GM19455 (cell line): ENCODE data around the gene SLC46A2.
A peak's percentile ranks its signal among the peaks of the same experiment; 100 is the strongest.

Experiments used
- ATAC-seq: cut with Tn5 transposase; IDR thresholded peaks from one replicate; pipeline ENCODE4 v1.9.1; 2021; ENCODE audit not compliant: unreplicated experiment

The SLC46A2 gene

DNA sequence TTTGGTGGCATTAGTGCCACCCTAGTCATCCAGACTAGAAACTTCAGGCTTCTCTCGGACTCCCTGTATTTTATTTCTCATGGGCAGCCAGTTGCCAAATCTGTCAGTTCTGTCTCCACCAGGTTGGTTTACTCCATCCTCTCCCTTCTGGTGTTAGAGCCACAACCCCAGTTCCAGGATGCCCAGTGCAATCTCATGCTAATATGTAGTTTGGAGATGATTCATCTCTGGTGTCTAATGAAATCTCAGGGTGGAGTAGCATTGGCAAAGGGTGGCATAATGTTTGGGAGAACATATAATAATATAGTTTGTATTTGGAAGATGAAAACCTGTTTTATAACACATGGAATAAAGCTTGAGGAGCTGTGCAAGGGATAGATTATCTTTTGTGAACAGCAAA lies 30.2 kb downstream of the SLC46A2 start:
- no peak for ATAC-seq

- peak; percentile 67 for ATAC-seq
Observed at GRCh38 chr9:112858625-112859147, 32.0 kb downstream of the SLC46A2 start.

- ATAC-seq, result no peak
Observed at GRCh38 chr9:112858005-112858404, 32.7 kb downstream of the SLC46A2 start.

GRCh38 chr9:112856843-112857242 lies 33.8 kb downstream of the SLC46A2 start:
- ATAC-seq, result no peak

GRCh38 chr9:112856200-112856599 lies 34.5 kb downstream of the SLC46A2 start:
- ATAC-seq, result no peak

GRCh38 chr9:112854657-112855056 lies 36.0 kb downstream of the SLC46A2 start:
- no peak for ATAC-seq

DNA sequence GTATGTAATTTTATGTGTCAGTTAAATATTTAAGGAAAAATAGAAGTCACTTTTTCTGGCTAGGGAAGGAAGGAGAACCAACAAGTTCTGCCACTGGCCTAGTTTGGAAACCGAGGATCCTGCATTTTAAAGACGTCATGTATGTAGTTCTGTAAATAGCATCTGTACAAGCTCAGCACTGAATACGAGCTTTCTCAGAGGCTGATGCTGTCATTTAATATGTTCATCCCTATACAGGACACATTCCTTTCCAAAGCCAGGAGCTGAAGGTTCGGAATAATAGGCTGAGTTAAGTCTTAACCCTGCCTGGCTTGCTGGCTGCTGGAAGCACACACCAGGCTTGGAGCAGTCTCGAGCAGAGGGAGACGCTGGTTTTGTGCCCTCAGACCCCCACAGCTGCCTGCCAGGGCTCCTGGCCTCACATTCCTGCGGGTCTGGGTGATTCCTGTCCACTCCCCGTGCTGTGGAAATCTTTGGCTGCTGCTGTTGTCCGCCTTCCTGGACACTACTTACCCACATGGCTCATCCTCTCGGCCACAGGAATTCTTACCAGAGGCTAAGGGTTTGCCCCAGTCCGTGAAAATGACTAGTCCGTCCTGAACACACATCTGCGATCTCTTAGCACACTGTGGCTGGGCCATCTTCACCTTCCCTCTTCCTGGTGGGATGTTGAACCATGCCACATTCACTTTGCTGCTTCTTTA lies 36.6 kb downstream of the SLC46A2 start:
- no peak for ATAC-seq

- no peak for ATAC-seq
Observed at GRCh38 chr9:112852741-112853504, 37.8 kb downstream of the SLC46A2 start.

DNA sequence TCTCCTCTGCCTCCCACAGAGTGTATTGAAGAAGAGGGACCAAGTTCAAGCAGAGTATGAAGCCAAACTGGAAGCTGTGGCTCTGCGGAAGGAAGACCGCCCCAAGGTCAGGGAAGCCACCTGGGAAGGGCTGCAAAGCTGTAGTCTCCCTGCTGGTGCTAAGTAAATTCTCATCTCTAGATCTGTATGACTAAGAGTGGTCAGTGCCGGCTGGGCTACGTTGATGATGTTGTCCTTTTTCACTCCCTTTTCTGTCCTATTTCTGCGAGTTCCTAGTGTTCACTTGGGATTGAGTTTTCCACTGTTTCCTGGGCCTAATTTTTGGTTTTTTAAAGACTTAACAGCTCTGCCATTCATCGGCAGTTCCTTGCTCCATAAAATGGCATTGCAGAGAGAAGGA lies 39.8 kb downstream of the SLC46A2 start:
- no peak for ATAC-seq

GRCh38 chr9:112849363-112849922 lies 41.2 kb downstream of the SLC46A2 start:
- ATAC-seq, result no peak

DNA sequence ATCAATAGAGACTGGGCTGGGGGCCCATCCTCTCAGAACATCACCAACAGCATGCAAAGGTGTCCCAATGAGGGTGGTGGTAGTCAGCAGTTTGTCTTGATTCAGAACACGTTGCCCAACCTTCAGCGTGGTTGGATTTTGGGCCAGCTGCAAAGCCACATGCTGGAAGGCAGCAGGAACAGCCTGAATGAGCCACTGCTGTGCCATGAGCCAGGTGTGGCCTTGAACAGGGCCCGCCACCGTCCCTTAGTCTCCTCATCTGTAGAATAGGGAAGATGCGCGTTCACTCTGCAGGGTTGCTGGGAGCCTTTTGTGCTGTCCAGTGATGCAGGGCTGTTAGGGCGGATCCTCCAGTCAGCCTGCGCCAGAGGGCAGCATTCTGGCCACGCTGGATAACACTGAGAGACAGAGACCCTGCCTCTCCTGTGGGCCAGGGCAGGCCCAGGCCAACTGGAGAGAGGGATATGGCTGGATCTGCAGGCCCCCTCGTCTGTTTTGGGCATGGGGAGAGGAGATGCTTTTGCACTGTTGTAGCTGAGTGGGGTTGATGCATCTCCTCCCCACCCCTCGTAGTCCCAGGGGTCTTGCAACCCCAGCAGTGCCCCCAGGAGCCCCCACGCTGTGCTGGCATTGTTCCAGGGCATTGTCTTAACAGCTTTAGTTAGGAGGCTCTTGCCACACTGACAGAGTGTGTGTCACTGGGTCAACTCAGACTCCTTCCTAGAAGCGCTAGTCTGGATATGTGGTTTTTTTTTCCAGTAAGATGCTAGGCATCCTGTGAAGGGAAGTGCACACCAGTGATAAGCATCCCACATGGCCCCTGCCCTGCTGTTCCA lies 42.1 kb downstream of the SLC46A2 start:
- no peak for ATAC-seq

DNA sequence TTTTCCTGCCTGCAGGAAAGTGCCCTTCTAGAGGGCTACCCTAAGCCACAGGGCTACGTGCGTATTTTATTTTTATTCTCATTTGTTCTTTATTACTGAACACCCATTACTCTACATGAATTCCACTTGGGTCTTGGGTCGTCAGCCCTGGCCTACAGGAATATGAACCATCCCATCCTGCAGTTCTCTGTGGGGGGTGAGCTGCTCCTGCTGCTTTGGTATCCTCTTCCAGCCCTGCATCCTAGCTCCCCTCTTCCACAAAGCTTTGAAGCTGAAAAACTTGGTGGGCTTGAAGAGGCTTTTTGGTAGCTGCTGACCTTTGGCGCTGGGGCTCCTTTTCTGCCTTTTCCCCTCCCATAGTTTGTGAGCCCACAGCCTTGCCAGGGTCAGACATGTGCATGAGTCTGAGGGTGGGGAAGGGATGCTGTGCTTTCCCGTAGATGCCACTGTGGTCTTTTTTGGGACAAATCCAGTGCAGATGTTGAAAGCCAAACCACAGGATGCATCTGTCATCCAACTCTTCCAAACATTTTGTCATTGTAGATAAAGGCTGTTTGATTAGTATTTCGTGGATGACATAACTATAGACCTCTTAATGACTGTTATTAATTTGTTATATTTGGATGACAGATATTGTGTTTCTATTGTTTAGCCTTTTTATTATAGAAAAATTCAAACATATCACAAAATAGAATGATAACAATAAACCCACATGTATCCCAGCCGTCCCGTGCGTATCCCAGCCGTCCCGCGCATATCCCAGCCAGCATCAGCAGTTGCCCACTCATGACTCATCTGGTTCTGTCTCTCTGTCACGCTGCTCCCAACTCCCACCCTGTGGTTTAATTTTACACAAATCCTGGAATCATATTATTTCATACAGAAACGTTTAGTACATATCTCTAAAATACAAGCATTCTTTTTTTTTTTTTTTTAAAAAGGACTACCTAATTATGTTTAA lies 43.9 kb downstream of the SLC46A2 start:
- ATAC-seq, result no peak

DNA sequence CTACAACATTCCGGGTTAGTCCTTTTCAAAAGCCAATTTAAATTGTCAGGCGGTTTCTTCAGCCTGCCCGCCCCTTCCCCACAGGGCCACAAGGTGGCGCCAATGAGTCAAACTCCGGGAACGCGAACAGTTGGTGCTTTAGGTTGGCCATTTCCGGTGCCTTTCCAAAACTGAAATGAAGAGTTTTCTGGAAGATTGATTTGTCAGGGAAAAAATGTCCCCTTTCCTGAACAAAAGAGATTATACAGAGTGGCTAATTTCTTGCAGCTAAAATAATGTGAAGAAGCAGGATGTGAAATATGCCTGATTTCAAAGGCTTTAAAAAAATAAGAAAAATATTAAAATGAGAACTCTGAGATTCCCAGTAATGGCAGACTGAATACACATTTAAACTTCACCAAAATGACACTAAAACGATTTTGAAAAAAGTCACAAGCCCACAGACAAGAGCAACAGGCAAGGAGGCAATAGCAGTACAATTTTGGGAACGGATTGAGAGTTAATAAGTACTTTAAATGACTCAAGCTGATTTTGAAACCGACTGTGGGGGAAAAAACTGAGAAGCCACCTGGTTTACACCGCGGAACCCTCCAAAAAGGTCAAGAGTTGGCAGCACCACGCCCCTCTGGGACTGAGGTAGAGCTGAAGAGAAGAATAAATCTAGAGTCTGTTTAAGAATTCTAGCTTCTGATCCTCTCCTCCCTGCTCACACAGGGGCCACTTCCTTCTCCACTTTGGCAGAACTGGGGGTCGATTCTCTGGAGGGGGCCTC lies 45.7 kb downstream of the SLC46A2 start:
- peak; percentile 72 for ATAC-seq

DNA sequence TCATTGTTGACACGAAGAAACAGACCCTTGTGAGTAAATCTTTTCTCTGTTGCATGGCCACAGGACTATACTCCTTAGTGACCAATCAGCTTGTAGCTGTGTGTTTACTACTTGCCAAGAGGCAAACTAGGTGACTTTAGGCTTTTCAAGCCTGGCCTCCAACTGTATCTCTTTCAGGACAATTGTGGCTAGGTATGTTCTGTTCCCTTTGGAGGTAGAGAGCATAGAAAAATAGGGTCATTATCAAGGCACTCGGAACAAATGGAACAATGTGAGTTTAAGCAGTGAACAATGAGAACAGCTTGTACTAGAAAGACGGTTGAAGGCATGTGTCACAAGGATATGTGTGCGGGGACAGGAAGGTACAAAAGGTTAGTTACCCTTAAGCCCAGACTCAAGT lies 48.1 kb downstream of the SLC46A2 start:
- no peak for ATAC-seq

DNA sequence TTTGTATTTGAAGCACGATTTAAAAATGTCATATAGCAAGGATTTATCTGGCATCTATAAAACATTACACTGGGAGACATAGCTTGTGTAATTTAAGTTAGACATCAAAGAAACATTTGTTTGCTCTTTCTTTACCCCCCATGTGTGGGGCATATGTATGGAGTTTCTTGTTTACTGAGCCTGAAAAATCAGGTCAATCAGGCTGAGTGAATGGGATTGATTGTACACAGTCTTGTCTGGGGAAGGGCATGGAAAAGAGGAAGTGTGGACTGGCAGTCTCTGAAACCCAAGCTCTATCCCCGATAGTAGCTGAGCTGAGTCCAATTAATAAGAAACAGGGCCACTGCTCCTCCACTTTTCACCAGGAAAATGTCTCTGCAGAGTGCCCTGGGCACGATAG lies 49.4 kb downstream of the SLC46A2 start:
- no peak for ATAC-seq

- ATAC-seq, result no peak
Observed at GRCh38 chr9:112839331-112839730, 51.3 kb downstream of the SLC46A2 start.

GRCh38 chr9:112838342-112838741 lies 52.3 kb downstream of the SLC46A2 start:
- no peak for ATAC-seq

DNA sequence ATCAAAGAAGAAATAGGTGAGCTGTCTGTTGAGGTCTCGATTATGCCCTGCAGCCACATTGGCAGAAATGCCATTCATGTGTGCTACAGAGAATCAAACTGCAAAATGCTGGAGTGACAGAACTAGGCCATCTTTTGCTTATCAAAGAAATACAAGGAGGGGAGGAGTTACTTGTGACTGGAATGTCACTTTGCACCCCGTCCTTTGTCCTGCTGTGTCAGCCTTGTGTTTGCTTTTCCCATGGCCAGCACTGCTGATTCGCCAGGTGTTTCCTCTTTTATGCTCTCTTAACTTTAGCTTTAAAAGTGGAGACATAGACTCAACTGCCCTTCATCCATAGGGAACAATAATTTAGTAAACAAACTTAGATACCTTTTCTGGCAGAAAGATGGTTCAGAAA lies 54.3 kb downstream of the SLC46A2 start:
- no peak for ATAC-seq

DNA sequence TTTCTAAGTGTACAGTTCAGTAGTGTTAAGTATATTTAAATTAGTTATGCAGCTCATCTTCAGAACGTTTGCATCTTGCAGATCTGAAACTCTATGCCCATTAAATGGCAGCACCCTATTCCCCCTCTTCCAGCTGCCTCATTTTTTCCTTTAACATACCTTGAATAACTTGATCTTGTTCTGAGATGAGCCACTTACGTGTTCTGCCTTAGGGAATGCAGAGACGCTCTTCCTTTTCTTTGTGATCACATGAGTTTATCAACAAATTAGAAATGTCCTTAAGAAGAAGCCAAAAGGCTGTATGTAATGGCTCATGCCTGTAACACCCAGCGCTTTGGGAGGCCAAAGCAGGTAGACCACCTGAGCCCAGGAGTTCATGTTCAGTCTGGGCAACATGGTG lies 57.6 kb downstream of the SLC46A2 start:
- no peak for ATAC-seq
